Activated CD4-positive, alpha-beta T cell treated with anti-CD3 and anti-CD28 coated beads for 48 hours (primary cell): ENCODE data around the gene EXOG.
A peak's percentile ranks its signal among the peaks of the same experiment; 100 is the strongest.

Experiments used
- DNase-seq: peaks from one replicate; pipeline ENCODE4 v3.0.0-alpha.2; 2020

EXOG gene

DNA sequence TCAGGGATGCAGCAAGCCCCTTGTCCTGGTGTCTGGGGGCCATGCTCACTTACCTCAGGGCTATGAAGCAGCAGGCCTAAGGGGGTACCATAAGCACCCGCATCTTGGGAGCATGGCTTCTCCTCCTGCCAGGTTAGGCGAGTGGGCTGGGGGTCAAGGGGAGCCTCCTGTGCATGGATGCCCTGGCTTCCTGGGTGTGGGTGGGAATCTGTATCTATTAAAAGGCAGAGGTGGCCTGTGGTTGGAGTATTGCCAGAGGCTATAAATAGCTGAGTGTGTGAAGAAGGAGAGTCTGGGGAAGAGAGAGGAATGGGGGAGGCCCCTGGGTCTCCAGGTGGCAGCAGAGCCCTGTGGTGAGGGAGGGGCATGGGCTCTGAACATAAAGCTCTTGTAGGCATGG, 22.9 kb upstream of the EXOG start:
- DNase-seq = no peak

DNA sequence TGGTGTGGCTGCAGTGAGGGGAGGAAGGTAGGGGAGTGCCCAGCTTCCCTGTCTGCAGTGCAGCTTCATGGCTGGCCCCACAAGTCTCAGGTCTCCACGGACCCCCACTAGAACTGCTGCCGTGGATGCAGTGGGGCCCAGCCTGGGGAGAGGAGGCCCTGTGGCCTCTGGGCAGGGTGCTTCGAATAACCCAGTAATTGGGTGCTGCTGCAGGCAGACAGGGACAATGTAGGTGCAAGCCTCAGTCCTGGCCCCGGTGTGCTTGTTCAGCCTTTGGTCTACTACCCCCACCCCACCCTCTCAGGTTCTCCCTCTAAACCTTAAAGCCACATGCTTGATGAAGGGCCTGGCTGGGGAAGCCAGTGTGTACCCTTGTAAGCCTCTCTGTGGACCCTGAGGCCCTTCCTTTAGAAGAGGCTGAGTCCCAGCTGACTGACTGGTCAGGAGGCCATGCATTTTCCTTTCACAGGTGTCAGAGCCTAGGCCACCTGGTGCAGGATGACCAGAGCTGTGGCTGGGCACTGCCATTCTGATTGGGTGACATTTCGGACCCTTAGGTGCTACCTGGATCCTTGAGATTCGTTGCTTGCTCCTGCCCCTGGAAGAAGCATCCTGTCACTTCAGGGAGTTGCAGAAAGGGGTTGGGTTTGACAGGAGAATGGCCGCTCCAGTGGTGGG, 21.1 kb upstream of the EXOG start:
- no peak for DNase-seq

DNA sequence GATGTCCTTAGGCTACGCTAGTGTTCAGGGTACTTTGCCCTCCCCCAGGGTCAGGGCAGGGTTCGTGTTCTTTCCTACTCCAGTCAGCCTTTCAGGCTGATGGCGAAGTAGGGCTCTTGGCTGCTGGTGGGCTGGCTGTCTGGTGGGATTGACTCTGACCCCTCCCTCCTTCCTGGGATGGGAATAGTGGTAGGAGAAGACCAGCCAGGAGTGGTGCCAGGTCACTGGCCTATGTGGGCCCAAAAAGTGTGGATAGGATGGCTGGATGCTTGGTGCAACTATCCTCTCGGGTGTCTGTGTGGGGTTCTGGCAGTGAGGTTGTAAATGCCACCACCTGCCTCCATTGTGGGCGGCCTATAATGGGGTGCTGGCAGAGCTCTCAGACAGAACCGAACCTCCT, 20.4 kb upstream of the EXOG start:
- DNase-seq = no peak

DNA sequence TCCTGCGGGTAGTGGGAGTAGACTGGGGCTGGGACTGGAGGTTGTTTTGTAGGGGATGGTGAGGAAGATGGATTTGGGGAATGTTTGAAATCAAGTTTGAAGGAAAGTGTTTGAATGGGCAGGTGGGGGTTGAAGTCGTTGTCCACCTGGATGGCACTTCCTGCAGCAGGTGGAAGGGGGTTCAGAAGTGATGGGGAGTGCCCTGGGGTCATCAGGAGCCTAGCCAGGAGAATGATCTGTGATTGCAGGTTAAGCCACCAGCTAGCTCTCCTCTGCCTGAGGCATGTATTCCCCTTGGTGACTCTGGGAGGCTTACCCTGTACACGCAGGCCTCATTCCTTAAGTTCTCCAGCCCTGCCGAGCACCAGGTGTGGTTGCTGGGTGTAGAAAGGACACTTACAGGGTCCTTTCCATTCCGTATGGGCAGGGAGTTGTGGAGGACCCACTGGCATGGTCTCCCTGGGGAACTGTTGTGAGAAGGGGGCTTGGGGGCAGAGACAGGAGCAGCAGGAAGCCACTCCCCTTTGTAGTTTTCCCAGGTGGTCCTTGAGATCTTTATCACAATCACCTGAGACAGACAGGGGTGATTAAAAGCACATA, 19.9 kb upstream of the EXOG start:
- no peak for DNase-seq

DNA sequence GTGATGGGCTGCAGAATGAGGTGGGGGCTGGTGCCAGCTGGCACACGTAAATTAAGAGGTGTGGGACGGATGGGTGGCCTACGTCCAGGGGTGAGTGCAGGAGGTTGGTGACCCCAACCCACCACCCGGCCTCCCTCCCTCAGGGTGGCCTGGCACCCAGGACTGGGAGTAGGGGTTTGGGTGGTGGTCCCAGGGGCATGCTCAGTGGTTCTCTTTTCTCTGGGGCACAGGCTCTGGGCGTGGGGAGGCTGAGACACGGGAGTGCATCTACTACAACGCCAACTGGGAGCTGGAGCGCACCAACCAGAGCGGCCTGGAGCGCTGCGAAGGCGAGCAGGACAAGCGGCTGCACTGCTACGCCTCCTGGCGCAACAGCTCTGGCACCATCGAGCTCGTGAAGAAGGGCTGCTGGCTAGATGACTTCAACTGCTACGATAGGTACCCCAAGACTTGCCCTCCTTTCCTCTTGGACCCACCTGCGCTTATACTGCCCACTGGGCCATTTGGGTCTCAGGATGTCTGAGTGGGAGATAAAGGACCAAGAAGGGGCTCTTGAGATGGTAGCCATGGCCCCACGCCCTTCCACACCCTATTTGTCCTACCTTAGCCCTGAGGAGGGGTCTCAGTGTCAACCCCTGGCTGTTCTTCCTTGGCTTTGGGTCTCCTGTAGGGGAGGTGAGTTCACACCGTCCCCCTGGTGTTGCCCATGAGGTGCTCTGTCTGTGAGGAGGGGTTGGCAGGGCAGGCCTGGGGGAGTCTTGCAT, 18.9 kb upstream of the EXOG start:
- no peak for DNase-seq

DNA sequence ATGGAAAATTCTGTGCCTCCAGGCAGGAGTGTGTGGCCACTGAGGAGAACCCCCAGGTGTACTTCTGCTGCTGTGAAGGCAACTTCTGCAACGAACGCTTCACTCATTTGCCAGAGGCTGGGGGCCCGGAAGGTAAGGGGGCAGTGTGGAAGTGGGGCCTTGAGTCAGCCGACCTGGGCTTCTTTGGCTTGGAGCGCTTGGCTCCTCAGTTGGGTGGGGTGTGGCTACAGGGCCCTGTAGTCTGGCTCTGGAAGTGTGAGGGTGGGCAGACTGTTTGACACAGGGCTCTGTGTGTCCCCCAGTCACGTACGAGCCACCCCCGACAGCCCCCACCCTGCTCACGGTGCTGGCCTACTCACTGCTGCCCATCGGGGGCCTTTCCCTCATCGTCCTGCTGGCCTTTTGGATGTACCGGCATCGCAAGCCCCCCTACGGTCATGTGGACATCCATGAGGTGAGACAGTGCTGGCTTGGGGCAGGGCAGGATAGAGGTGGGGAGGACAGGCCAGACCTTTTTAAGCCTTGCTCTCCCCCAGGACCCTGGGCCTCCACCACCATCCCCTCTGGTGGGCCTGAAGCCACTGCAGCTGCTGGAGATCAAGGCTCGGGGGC, 18.2 kb upstream of the EXOG start:
- DNase-seq = no peak

DNA sequence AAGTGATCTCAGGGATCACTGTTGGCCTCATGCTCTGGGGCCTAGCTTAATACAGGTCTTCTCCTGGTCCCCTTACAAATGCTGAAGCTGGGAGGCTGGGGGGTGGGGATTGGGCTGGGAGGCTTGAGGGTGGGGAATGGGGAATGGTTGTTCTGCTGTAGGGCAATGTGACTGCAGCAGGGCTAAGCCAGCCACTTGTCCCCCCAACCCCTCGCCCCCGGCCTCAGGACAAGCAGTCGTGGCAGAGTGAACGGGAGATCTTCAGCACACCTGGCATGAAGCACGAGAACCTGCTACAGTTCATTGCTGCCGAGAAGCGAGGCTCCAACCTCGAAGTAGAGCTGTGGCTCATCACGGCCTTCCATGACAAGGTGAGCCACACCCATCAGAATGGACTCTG, 17.2 kb upstream of the EXOG start:
- no peak for DNase-seq

DNA sequence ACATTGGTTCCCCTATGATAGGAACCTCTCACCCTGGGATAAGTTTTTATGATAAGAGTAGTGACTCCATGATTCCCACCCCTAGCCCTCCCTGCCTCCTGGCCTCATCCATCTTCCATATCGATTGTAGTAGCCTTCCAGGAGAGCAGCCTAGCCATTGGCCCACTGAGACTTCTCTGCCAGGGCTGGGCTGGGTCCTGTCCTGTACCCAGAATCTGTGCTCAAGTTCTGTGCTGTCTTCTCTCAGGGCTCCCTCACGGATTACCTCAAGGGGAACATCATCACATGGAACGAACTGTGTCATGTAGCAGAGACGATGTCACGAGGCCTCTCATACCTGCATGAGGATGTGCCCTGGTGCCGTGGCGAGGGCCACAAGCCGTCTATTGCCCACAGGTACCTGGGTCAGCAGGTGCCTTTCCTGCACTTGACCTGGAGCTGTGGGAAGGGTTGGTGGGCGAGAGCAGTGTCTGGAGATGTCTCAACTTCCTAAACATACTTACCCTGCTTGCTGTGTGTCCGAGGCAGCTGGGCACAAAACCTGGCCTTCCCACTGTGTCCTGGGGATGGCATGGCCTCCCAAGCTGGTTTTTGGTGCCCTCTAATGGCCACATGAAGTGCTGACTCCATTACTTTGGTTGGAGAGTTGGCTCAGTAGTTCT, 16.6 kb upstream of the EXOG start:
- peak; percentile 52 for DNase-seq

DNA sequence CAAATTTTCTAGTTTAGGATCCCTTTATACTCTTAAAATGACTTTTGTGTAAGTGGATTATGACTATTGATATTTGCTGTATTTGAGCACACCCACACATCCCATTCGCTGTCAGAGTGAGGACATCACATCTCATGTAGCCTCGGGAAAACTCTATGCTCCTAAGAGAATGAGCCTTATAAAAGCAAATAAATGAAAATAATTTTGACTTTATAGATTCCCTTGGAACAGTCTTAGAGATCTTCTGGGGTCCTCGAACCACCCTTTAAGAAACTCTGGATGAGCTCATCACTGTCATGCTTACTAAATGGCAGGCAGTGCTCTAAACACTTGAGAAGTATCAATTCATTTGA, 16.1 kb upstream of the EXOG start:
- no peak for DNase-seq

DNA sequence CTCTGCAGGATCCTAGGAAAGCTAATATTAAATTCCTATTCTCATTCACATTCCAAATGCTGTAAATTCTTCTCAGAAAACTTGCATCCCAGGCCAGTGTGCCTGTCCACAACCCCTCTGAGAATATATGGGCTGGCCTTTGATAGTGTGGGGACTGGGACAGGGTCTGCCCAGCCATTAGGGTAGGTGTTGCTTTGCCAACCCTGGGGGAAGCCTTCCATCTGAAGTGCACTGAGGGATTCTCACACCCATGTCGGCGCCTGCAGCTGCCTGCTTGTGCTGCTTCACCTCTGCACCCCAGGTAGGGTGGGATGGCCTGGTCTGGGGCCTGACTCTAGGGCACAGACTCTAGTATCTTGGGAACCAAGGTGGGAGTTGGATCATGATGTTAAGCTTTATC, 15.2 kb upstream of the EXOG start:
- no peak for DNase-seq

DNA sequence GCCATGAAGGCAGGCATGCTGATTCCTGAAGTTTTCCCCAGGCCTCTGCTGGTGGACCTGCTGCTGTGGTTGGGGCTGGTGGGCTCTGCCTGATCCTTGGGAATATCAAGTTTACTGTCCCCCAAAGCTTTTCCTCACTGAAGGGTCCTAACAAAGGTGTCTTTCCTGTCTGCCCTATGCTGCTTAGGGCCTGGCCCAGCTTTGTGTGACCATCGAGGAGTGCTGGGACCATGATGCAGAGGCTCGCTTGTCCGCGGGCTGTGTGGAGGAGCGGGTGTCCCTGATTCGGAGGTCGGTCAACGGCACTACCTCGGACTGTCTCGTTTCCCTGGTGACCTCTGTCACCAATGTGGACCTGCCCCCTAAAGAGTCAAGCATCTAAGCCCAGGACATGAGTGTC, 13.2 kb upstream of the EXOG start:
- DNase-seq = no peak

DNA sequence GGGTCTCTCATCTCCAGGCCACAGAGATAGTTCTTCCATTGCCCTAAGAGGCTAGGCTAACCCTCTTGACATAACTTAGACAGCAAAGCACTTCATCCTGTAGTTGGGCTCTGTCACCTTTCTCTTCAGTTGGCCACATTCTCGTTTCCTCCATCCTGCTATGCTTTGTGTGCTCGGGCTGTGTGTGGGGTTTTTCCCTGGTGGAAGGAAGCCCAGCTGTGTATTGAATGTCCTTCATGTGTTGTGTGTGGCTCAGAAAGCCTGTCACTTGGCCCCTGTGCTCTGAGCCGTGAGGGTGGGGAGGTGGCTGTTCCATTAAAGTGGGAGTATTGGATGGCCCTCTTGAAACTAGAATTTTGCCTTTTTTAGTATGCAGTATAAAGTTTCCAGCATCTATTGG, 8.8 kb upstream of the EXOG start:
- no peak for DNase-seq

DNA sequence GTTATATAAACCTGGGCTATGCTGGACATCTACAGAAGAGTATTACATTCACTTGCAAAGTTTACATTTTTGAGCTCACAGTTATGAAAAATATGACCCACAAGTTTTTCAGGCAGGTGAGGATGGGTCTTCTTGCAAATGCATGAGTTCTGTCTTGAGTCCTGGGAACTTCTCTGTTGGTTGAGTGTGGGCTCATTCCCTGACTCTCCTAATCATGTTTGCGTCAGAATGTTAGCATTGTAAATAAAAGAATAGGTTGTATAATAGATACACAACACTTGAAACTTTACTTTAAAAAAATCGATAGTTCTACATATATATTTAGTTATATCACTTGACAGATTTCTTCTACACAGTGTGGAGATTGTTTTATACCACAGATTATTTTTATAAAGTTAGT, 7.2 kb upstream of the EXOG start:
- no peak for DNase-seq

DNA sequence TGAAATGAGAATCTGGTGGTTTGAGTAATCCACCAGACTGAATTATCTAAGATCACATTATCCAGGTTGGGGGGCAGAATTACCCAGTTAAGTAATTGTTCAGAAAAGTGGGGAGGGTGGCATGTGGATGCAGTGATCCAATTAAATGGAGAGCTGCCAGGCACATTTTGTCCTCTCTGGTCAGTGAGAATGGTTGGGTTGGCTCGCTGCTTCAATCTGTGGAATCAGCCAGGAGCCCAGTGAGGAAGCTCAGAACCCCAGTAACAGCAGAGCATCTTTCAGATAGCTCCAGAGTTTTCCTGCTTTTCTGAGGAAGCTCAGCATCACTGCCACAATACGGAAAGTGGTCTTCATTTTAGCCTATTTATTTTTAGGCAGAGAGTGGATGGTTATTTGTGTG, 6.4 kb upstream of the EXOG start:
- no peak for DNase-seq

DNA sequence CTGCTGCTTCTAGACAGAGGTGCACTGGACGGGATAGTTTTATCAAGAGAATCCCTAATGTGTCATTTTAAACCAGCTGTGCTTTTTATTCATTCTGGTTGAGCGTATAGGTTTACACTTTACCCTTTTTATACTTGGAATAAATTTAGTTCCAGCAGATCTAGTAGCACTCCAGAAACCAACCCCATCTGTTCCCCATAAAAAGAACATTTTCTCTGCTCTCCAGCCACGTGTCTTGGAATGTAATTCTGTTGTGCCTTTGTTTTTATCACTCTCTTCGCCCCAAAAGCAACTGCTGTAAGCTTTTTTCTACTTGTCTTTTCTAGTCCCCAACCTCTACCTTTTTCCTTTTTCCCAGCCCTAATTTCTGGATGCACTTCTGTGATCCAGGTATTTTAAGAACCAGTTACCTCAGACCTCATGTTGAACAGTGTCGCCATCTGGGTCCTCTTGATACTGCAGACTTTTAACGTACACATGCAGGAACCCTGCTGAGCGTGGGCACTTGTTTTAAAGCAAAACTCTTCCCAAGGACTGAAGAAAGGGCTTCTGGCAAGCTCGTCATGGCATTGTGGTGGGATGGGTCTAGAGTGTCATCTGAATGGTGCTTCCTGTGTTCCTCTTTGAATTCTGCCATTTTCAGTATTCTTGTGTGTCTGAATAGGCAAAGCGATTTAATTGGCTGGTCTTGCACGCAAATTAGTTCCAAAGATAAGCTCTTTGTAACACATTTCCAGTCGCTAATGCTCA, 5.7 kb upstream of the EXOG start:
- DNase-seq = no peak

DNA sequence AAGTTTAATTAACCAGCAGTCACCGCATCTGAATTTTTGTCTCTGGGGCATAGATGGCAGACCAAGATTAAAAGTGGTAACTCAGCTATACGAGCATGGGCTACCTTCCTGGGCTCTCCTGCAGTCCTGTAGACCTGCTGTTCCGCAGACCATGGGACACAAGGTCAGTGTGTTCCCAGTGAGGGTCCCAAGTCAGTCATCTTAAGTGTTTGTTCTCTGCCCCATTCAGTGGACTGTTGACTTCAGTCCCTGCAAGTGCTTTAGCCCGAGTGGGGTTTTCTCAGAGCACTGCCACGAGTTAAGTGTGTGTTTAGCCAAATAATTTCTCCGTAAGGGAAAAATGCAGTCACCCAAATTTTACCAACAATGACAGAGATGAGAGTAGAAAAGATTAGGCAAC, 4.9 kb upstream of the EXOG start:
- DNase-seq = no peak

DNA sequence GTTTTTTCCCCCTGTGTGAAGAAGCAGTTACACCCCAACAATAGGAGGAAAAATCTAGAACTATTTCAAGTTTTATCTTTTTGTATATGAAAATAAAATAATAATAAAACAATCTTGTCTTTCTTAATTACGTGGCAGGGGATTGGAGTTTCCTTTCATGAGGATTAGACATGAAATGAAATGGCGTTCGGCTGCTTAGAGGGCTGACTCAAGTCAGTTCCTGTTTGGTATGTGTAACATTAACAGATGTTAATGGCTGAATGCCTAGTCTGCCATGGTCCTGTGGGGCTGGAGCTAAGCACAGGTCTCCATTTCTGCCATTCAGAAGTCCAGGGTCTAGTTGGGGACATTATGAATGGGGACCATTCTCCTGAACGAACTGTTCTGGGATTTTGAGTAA, 3.1 kb upstream of the EXOG start:
- DNase-seq = no peak

DNA sequence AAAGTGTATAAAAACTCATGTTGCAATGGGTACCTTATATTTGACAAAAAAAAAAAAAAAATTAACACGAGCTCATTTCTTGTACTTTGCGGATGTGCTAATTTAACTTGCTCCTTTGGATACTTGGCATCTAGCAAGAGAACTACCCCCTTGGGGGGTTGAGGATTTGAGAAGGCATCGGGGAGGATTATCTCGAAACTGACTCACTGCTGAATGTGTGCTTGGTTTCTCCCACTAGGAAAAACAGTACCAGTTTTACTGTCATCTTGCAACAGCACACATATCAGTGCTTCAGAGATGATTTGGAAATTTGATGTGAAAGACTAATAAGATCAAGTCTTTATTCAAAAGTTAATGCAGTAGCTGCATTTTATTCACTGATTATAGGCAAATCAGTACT, 891 bp downstream of the EXOG start:
- no peak for DNase-seq

DNA sequence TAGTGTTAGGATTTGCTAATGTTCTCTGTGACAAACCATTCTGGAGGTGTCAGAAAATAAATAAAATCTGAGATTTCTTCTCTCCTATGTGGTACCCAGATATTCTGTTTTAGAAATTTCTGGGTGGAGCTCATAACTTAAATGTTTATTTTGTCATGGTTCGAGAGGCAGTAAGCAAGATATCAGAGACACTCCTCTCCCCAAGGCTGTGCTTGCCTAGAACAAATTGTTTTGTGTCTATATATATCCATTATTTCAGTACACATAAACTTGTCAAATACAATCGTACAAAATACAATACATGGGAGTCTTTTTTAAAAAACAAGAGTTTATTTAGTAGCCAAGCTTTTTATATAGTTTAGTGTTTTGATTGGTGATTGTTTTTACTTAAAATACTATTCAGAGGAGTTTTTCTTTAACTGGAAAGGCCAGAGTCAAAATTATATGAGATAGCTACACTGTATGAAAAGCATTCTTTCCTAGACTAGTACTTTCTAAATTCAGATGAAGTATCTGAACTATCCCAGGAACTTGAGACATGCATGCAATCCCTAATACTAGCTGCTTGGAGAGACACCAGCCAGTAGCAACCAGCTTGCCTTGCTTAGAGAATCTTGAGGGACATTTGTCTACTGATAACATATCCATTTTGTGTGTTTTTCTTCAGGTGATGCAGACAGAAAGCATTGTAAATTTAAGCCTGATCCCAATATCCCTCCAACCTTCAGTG, 4.7 kb downstream of the EXOG start:
- no peak for DNase-seq

DNA sequence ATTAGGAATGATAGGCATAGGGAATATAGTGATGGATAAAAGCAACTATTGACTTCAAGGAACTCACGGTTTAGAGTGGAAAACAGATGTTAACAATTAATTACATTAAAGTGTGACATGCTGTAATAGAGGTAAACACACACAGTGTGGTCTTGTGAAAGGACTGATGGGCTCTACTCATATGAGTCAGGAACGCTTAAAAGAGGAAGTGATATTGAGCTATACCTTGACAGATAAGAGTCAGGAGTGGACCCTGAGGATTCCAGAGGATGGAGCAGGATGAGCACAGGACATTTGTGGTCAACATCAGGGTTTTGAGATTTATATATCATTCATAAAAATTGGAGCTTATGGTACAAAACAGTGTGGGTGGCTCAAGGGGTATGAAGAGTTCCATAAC, 11.0 kb downstream of the EXOG start:
- DNase-seq = no peak

DNA sequence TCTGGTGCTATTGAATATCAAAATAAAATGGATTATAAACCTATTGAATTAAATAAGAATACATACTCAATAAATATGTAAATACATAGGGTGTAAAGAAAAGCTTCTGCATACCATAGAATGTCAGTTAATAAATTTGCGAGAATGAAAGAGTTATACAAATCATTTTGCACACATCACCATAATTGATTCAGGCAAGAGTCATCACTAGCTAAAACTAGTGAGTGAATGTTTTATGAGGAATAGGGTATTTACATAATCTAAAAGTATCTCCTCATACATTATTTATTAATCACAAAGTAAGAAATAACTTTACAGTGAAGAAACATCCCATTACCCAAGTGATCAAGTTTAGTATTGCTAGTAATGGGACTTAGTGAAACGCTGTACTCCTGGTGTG, 13.6 kb downstream of the EXOG start:
- DNase-seq = no peak

DNA sequence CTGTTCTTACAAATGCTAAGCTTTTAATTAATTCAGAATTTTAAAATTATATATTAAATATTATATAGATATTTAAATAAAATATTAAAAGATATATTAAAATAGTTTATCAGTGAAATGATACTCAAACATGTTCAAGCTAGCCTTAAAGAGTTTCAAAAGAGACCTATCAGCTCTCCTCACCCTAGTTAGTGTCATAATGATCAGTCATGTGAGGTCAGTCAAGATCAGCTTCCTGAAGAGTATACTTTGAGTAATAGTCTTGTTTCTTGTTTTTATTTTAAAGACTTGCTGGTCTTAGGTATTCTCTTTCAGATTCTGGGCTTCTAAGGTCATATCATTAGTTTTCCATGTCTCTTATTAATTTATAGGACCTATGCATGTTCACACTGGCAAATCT, 14.5 kb downstream of the EXOG start:
- DNase-seq = no peak
